ENCODE data around the gene RIPPLY2.

- TF ChIP-seq CTCF (IDR thresholded peaks at IDR 0.05; ENCODE audit: borderline replicate concordance, extremely low read depth, low read length, poor library complexity, severe bottlenecking) (no peak), EZH2 (IDR thresholded peaks at IDR 0.05; ENCODE audit: borderline replicate concordance, low read depth, low read length, severe bottlenecking) (no peak)
These were observed 37.4 kb upstream of the RIPPLY2 start for GRCh38 chr6:83815631-83816272.

Measured in DND-41 (cell line).